Sigmoid colon (tissue), 7 donors: Measurements from ENCODE around the gene NUCB2. TPM values are rescaled to one million over a fixed set of nuclear protein-coding genes. Genes with fewer than 3 reads are reported as not detected.

ENCODE experiments used
- DNase-seq: peaks from one replicate; pipeline ENCODE4 v3.0.0-alpha.2; 2019
- H3K27ac ChIP-seq, 4 donors: fragments of 200-600 bp; sonication (generic); one replicate each; pipeline ENCODE4 v1.5.1; 2016 to 2019; ENCODE audit warnings: mild to moderate bottlenecking in 1 of 4
- H3K27me3 ChIP-seq, 3 donors: fragments of 200-600 bp; sonication (generic); one replicate each; pipeline ENCODE4 v1.5.1; 2019; ENCODE audit warnings: mild to moderate bottlenecking in 1 of 3
- H3K36me3 ChIP-seq, 4 donors: fragments of 200-600 bp; sonication (generic); one replicate each; pipeline ENCODE4 v1.5.1; 2016 to 2019
- H3K4me1 ChIP-seq, 4 donors: fragments of 200-600 bp; sonication (generic); one replicate each; pipeline ENCODE4 v1.5.1; 2017 to 2019
- H3K4me3 ChIP-seq, 4 donors: fragments of 200-600 bp; sonication (generic); one replicate each; pipeline ENCODE4 v1.5.1; 2017 to 2019; ENCODE audit warnings: mild to moderate bottlenecking in 2 of 4, moderate library complexity in 1 of 4
- H3K9me3 ChIP-seq, 4 donors: fragments of 200-600 bp in 3 of 4; sonication (generic) in 3 of 4; one replicate each; pipeline versions ENCODE4 v1.5.1 to v1.6.1; 2013 to 2019
- CTCF ChIP-seq, 4 experiments: fragments of 450-650 bp in 3 of 4; fragments of 200-600 bp in 1 of 4; IDR thresholded peaks; one replicate each; pipeline ENCODE4 v1.5.1; 2016 to 2019; ENCODE audit warnings: antibody characterized with exemption in 4 of 4, mild to moderate bottlenecking in 3 of 4, moderate library complexity in 2 of 4
- EP300 ChIP-seq, 4 donors: sonication (generic); formaldehyde crosslinking; IDR thresholded peaks; one replicate each; pipeline ENCODE4 v1.6.1; 2017; ENCODE audit warnings: antibody characterized with exemption in 4 of 4
- POLR2A ChIP-seq, 2 donors: fragments of 450-650 bp; IDR thresholded peaks; one replicate each; pipeline ENCODE4 v1.6.1; 2016; ENCODE audit warnings: antibody characterized with exemption in 2 of 2, mild to moderate bottlenecking in 2 of 2, moderate library complexity in 2 of 2
- POLR2AphosphoS5 ChIP-seq, 4 donors: sonication (generic); formaldehyde crosslinking; IDR thresholded peaks; one replicate each; pipeline ENCODE4 v1.6.1; 2017; ENCODE audit warnings: antibody characterized with exemption in 4 of 4
- WGBS, 2 donors: extraction: QIAGEN DNeasy Blood & Tissue Kit; methylation state at CpG; one replicate each; pipeline ENCODE4 v1.1.7; 2013; 5-methylcytosine and 5-hydroxymethylcytosine counted together
- intact Hi-C: fragments of 100-400 bp; cut with DNase I; formaldehyde crosslinking; loops from one replicate; pipeline ENCODE4 v1.15.1; 2023
- polyA plus RNA-seq, 3 donors: library from polyadenylated mRNA; stranded (reverse); fragments of 200-250 nt; gene quantifications; one replicate each; pipeline ENCODE4 v1.2.3, GENCODE V29; 2013
- total RNA-seq, 4 donors: library from RNA; depleted of rRNA; stranded (reverse); fragments of >200 nt; gene quantifications; one replicate each; pipeline ENCODE4 v1.1.0, GENCODE V29; 2016
- donor health status: healthy with polysubstance abuse.
- donor health status: Bipolar disorder and iron deficiency.
- donor health status: healthy.

Gene NUCB2
- total and polyA plus RNA-seq, 7 donors: 19.8 to 68.3 (median 39.2) TPM

GRCh38 chr11:17366495-17366894 is 90.0 kb downstream of the NUCB2 start:
- DNase-seq: no peak
- Histone ChIP-seq H3K27me3 (no peaks in the 10 kb centered on the region), H3K4me1 (no peaks in the 10 kb centered on the region), H3K4me3 (no peak overlapping the region), H3K36me3 (peaks cover 0 to 45% (median 17%) of the 10 kb centered on the region in 4 donors), H3K9me3 (peaks cover 4 to 25% (median 21%) of the 10 kb centered on the region in 4 donors), H3K27ac (no peak overlapping the region)
- intact Hi-C loops: no loop called here
- WGBS, 2 donors: 84 to 94% methylated on average over 1 of the region's 1 CpG
- TF ChIP-seq POLR2AphosphoS5 (IDR thresholded peaks at IDR 0.05) (no peak), POLR2A (IDR thresholded peaks at IDR 0.05) (no peak), CTCF (IDR thresholded peaks at IDR 0.05) (no peak), EP300 (IDR thresholded peaks at IDR 0.05) (no peak)

- intact Hi-C loops: no loop called here
- Histone ChIP-seq H3K27me3 (no peaks in the 10 kb centered on the region), H3K9me3 (peaks cover 20 to 41% (median 37%) of the 10 kb centered on the region in 4 donors), H3K36me3 (peaks cover 0 to 66% (median 31%) of the 10 kb centered on the region in 4 donors), H3K4me3 (no peak overlapping the region), H3K27ac (no peak overlapping the region), H3K4me1 (no peaks in the 10 kb centered on the region)
- DNase-seq: no peak
- TF ChIP-seq POLR2AphosphoS5 (IDR thresholded peaks at IDR 0.05) (no peak), POLR2A (IDR thresholded peaks at IDR 0.05) (no peak), EP300 (IDR thresholded peaks at IDR 0.05) (no peak)
- 93 to 95% methylated on average over 3 of the region's 3 CpGs for WGBS, 2 donors
These were observed 92.0 kb downstream of the NUCB2 start for GRCh38 chr11:17368551-17368950.

DNA sequence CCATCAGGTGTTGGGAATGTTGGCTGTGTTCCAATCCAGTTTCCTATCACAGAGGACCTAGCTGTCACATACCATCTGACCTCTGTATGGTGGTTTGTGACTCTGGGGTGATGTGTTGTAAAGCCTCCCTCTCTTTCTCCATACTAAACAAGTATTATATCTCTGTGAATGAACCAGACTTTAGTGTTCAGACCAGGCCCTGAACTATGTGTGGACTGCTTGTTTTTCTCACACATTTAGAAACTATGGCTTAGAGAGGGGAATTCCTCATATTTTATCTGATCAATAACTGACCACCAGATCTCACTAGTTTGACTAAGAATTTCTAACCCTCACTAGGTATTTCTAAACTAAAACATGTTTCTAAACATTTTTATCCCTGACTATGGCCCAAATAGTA is 92.6 kb downstream of the NUCB2 start:
- Histone ChIP-seq H3K27ac (no peak overlapping the region), H3K36me3 (peaks cover 0 to 67% (median 32%) of the 10 kb centered on the region in 4 donors), H3K27me3 (no peaks in the 10 kb centered on the region), H3K9me3 (peaks cover 20 to 42% (median 40%) of the 10 kb centered on the region in 4 donors), H3K4me3 (no peak overlapping the region), H3K4me1 (no peaks in the 10 kb centered on the region)
- DNase-seq: no peak
- no peak for TF ChIP-seq POLR2A (IDR thresholded peaks at IDR 0.05)
- no peak for TF ChIP-seq POLR2AphosphoS5 (IDR thresholded peaks at IDR 0.05)
- TF ChIP-seq EP300 (IDR thresholded peaks at IDR 0.05): no peak
- no peak for TF ChIP-seq CTCF (IDR thresholded peaks at IDR 0.05)
- intact Hi-C loops: no loop called here

GRCh38 chr11:17369684-17370243 is 93.2 kb downstream of the NUCB2 start:
- H3K9me3 ChIP-seq: peaks cover 20 to 42% (median 40%) of the 10 kb centered on the region in 4 donors
- no peak overlapping the region for H3K4me3 ChIP-seq
- WGBS, 2 donors: 91 to 96% methylated on average over 2 of the region's 2 CpGs
- no peak overlapping the region for H3K27ac ChIP-seq
- H3K36me3 ChIP-seq: peaks cover 0 to 67% (median 32%) of the 10 kb centered on the region in 4 donors
- intact Hi-C loops: no loop called here
- no peaks in the 10 kb centered on the region for H3K27me3 ChIP-seq
- no peak for DNase-seq
- H3K4me1 ChIP-seq: no peaks in the 10 kb centered on the region
- TF ChIP-seq CTCF (IDR thresholded peaks at IDR 0.05) (no peak), POLR2A (IDR thresholded peaks at IDR 0.05) (no peak), EP300 (IDR thresholded peaks at IDR 0.05) (no peak), POLR2AphosphoS5 (IDR thresholded peaks at IDR 0.05) (no peak)

DNA sequence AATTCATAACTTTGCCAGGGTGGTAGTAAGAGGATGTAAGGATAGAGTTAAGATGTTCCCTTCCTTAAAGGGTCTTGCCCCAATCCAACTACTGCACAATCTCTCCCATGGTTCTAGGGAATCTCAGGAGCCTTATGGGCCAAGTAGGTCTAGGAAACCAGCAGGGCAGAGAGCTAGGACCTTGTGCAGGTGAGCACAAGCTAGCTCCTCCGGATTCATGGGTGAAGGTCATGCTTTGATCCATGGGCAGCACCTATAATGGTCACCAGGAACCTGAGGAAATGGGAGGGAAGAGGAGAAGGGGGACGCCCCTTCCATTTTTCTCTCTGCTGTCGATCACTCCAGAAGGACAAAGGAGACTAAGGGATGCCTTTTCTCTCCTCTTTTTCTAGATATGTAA is 95.1 kb downstream of the NUCB2 start:
- peaks cover 0 to 67% (median 32%) of the 10 kb centered on the region in 4 donors for H3K36me3 ChIP-seq
- H3K9me3 ChIP-seq: peaks cover 20 to 42% (median 40%) of the 10 kb centered on the region in 4 donors
- intact Hi-C loops: no loop called here
- DNase-seq: no peak
- TF ChIP-seq CTCF (IDR thresholded peaks at IDR 0.05) (no peak), POLR2AphosphoS5 (IDR thresholded peaks at IDR 0.05) (no peak), POLR2A (IDR thresholded peaks at IDR 0.05) (no peak), EP300 (IDR thresholded peaks at IDR 0.05) (no peak)
- H3K27ac ChIP-seq: no peak overlapping the region
- WGBS, 2 donors: 61 to 76% methylated on average over 3 of the region's 3 CpGs
- H3K4me3 ChIP-seq: no peak overlapping the region
- H3K27me3 ChIP-seq: no peaks in the 10 kb centered on the region
- no peaks in the 10 kb centered on the region for H3K4me1 ChIP-seq
